Caco-2 (cell line): ENCODE measurements around the gene SRSF8. TPM values are rescaled to one million over a fixed set of nuclear protein-coding genes. Genes with fewer than 3 reads are reported as not detected.

Experiments
- BruUV-seq: library from RNA; stranded (reverse); fragments of 400-500 nt; replicated peaks from 2 replicates; lab custom pipeline; 2021; lab: Mats Ljungman, UMichigan
- CTCF ChIA-PET: fragments of 300-600 bp; sonication (Branson Sonifier 250); formaldehyde crosslinking; loops from one replicate; lab custom pipeline; 2022; ENCODE audit warnings: antibody characterized with exemption; lab: Charles Lee
- POLR2A ChIA-PET: fragments of 300-600 bp; sonication (Branson Sonifier 250); formaldehyde crosslinking; loops from one replicate; lab custom pipeline; 2022; ENCODE audit warnings: antibody characterized with exemption; lab: Charles Lee
- DNase-seq, 2 experiments: peaks; one replicate each; pipeline versions ENCODE4 v3.0.0 to v3.0.0-alpha.2; 2020 to 2022
- H3K27me3 ChIP-seq: replicated peaks from 2 replicates; pipeline ENCODE4 v1.6.0; 2011; ENCODE audit warnings: low read length; ENCODE audit not compliant: control insufficient read depth, insufficient read depth
- H3K36me3 ChIP-seq: 2 replicates; pipeline ENCODE4 v1.5.1; 2011; ENCODE audit warnings: low read length; ENCODE audit not compliant: control insufficient read depth, insufficient read depth
- H3K4me1 ChIP-seq: fragments of 250-450 bp; sonication (Bioruptor Pico); 2 replicates; pipeline ENCODE4 v1.5.1; 2020; ENCODE audit warnings: mild to moderate bottlenecking
- H3K4me3 ChIP-seq: 2 replicates; pipeline ENCODE4 v1.5.1; 2011; ENCODE audit warnings: low read depth, mild to moderate bottlenecking, control low read depth, low read length
- H3K9me3 ChIP-seq: fragments of 250-450 bp; sonication (Bioruptor Pico); 2 replicates; pipeline ENCODE4 v1.5.1; 2020; ENCODE audit warnings: mild to moderate bottlenecking, moderate library complexity
- H3K27ac Mint-ChIP-seq: one replicate; pipeline ENCODE4 v1.8.0; 2022; ENCODE audit warnings: mixed read lengths; ENCODE audit not compliant: unreplicated experiment
- H3K27me3 Mint-ChIP-seq: one replicate; pipeline ENCODE4 v1.8.0; 2022; ENCODE audit warnings: mixed read lengths; ENCODE audit not compliant: insufficient read depth, unreplicated experiment
- H3K36me3 Mint-ChIP-seq: one replicate; pipeline ENCODE4 v1.8.0; 2022; ENCODE audit warnings: mild to moderate bottlenecking, mixed read lengths; ENCODE audit not compliant: insufficient read depth, unreplicated experiment
- H3K4me1 Mint-ChIP-seq: one replicate; pipeline ENCODE4 v1.8.0; 2022; ENCODE audit warnings: low read depth, mixed read lengths; ENCODE audit not compliant: unreplicated experiment
- H3K4me3 Mint-ChIP-seq: one replicate; pipeline ENCODE4 v1.8.0; 2022; ENCODE audit warnings: mild to moderate bottlenecking, moderate library complexity, mixed read lengths; ENCODE audit not compliant: unreplicated experiment
- H3K9me3 Mint-ChIP-seq: one replicate; pipeline ENCODE4 v1.8.0; 2022; ENCODE audit warnings: mixed read lengths; ENCODE audit not compliant: unreplicated experiment
- CTCF ChIP-seq, 2 experiments: fragments of 200-600 bp in 1 of 2; IDR thresholded peaks; 1 replicate in 1 of 2; 2 replicates in 1 of 2; pipeline versions ENCODE4 v1.5.1 to v1.8.0; 2011 to 2022; ENCODE audit warnings: antibody characterized with exemption in 1 of 2, control low read depth in 1 of 2, inconsistent platforms in 1 of 2, low read depth in 1 of 2, low read length in 1 of 2, mild to moderate bottlenecking in 1 of 2, moderate library complexity in 1 of 2; ENCODE audit not compliant: insufficient read depth in 1 of 2, severe bottlenecking in 1 of 2, unreplicated experiment in 1 of 2
- intact Hi-C: fragments of 100-400 bp; cut with micrococcal nuclease; formaldehyde crosslinking; loops from one replicate; pipeline ENCODE4 v1.10.0; 2022; ENCODE audit not compliant: unreplicated experiment
- total RNA-seq: library from RNA; stranded (reverse); gene quantifications from 2 replicates; pipeline ENCODE4 v1.2.3, GENCODE V29; 2022

The SRSF8 gene
- total RNA-seq, 1 experiment from 2014 or later, result 44.5 TPM

GRCh38 chr11:95067039-95067840 lies 521 bp downstream of the SRSF8 start:
- Histone ChIP-seq H3K4me3 (peak overlapping the region; percentile 46), H3K27me3 (no peaks in the 10 kb centered on the region), H3K36me3 (no peaks in the 10 kb centered on the region), H3K9me3 (no peaks in the 10 kb centered on the region), H3K4me1 (peaks cover 12% of the 10 kb centered on the region)
- peaks cover 35% of the 10 kb centered on the region for H3K36me3 Mint-ChIP-seq
- H3K27ac Mint-ChIP-seq, result peak overlapping the region; percentile 99
- H3K9me3 Mint-ChIP-seq, result no peaks in the 10 kb centered on the region
- ChIA-PET POLR2A (interaction anchor here (0.6 to 3.3 kb wide), 23 partner anchors 9 to 1335 kb away, joined by 3 to 62 read pairs (median 4); partner anchors contain the start of genes AMOTL1, C11orf54, CCDC82 and CEP57), CTCF (interaction anchor here (0.6 to 3.3 kb wide), 23 partner anchors 9 to 1322 kb away, joined by 3 to 42 read pairs (median 4); partner anchors contain the start of genes CCDC82, CEP57, CWC15 and ENDOD1)
- BruUV-seq, result no TSS peak
- H3K4me1 Mint-ChIP-seq, result peaks cover 15% of the 10 kb centered on the region
- intact Hi-C loops, result loop anchor here (1.0 to 10.0 kb wide), 6 partner anchors 50 to 1358 kb away; partner anchors contain the start of genes CEP57 and FUT4
- H3K4me3 Mint-ChIP-seq, result peak overlapping the region; percentile 100
- H3K27me3 Mint-ChIP-seq, result peaks cover 12% of the 10 kb centered on the region
- TF ChIP-seq CTCF (IDR thresholded peaks at IDR 0.05; ENCODE audit: insufficient read depth in 1 of 2, low read depth in 1 of 2, low read length in 1 of 2, severe bottlenecking in 1 of 2, unreplicated experiment in 1 of 2), result peak; percentile 52 to 98
- peak; percentile 88 to 95 for DNase-seq

GRCh38 chr11:95067841-95068219 lies 1.1 kb downstream of the SRSF8 start:
- Histone ChIP-seq H3K4me1 (peaks cover 12% of the 10 kb centered on the region), H3K36me3 (no peaks in the 10 kb centered on the region), H3K27me3 (no peaks in the 10 kb centered on the region), H3K9me3 (no peaks in the 10 kb centered on the region), H3K4me3 (peak overlapping the region; percentile 46)
- Mint-ChIP-seq H3K4me3 (peak overlapping the region; percentile 100), H3K36me3 (peaks cover 35% of the 10 kb centered on the region), H3K27me3 (peaks cover 6% of the 10 kb centered on the region), H3K4me1 (peaks cover 15% of the 10 kb centered on the region), H3K27ac (peak overlapping the region; percentile 99), H3K9me3 (no peaks in the 10 kb centered on the region)
- TF ChIP-seq CTCF (IDR thresholded peaks at IDR 0.05; ENCODE audit: insufficient read depth in 1 of 2, low read depth in 1 of 2, low read length in 1 of 2, severe bottlenecking in 1 of 2, unreplicated experiment in 1 of 2), result no peak
- BruUV-seq, result no TSS peak
- ChIA-PET POLR2A (interaction anchor here (0.7 to 3.3 kb wide), 13 partner anchors 9 to 1322 kb away, joined by 3 to 62 read pairs (median 5); partner anchors contain the start of genes CCDC82, CEP57, CWC15 and ENDOD1), CTCF (interaction anchor here (0.7 to 3.3 kb wide), 18 partner anchors 9 to 723 kb away, joined by 3 to 42 read pairs (median 4); partner anchors contain the start of genes CEP57, CWC15, ENDOD1 and KDM4D)
- no peak for DNase-seq
- intact Hi-C loops, result loop anchor here (1.0 to 10.0 kb wide), 9 partner anchors 21 to 1357 kb away; partner anchors contain the start of genes CEP57, CWC15, ENDOD1 and FUT4

GRCh38 chr11:95068549-95068948 lies 1.8 kb downstream of the SRSF8 start:
- DNase-seq, result peak; percentile 89 to 92
- Histone ChIP-seq H3K9me3 (no peaks in the 10 kb centered on the region), H3K4me3 (peak overlapping the region; percentile 46), H3K4me1 (peaks cover 12% of the 10 kb centered on the region), H3K36me3 (no peaks in the 10 kb centered on the region), H3K27me3 (no peaks in the 10 kb centered on the region)
- H3K36me3 Mint-ChIP-seq, result peaks cover 35% of the 10 kb centered on the region
- peak overlapping the region; percentile 99 for H3K27ac Mint-ChIP-seq
- ChIA-PET POLR2A (interaction anchor here (0.7 to 3.3 kb wide), 5 partner anchors 16 to 722 kb away, joined by 4 to 62 read pairs (median 11); partner anchors contain the start of genes CEP57, CWC15, ENDOD1 and KDM4D), CTCF (interaction anchor here (0.7 to 3.3 kb wide), 11 partner anchors 8 to 100 kb away, joined by 3 to 42 read pairs (median 7); partner anchors contain the start of gene ENDOD1)
- H3K9me3 Mint-ChIP-seq, result no peaks in the 10 kb centered on the region
- H3K4me1 Mint-ChIP-seq, result peaks cover 15% of the 10 kb centered on the region
- no peak for TF ChIP-seq CTCF (IDR thresholded peaks at IDR 0.05; ENCODE audit: insufficient read depth in 1 of 2, low read depth in 1 of 2, low read length in 1 of 2, severe bottlenecking in 1 of 2, unreplicated experiment in 1 of 2)
- peaks cover 2% of the 10 kb centered on the region for H3K27me3 Mint-ChIP-seq
- intact Hi-C loops, result loop anchor here (1.0 to 10.0 kb wide), 7 partner anchors 21 to 1356 kb away; partner anchors contain the start of genes CEP57, CWC15, ENDOD1 and FUT4
- H3K4me3 Mint-ChIP-seq, result peak overlapping the region; percentile 100
- BruUV-seq, result no TSS peak
